Vagina (tissue), 2 donors: ENCODE measurements around the gene RHOV. TPM values are rescaled to one million over a fixed set of nuclear protein-coding genes. Genes with fewer than 3 reads are reported as not detected.

ENCODE experiments used
- DNase-seq, 2 donors: peaks; one replicate each; pipeline ENCODE4 v3.0.0-alpha.2; 2017; ENCODE audit errors: extremely low spot score in 2 of 2
- H3K27ac ChIP-seq: fragments of 200-600 bp; sonication (generic); one replicate; pipeline ENCODE4 v1.5.1; 2019
- H3K27me3 ChIP-seq: fragments of 200-600 bp; sonication (generic); one replicate; pipeline ENCODE4 v1.5.1; 2019
- H3K36me3 ChIP-seq, 2 donors: fragments of 200-600 bp; sonication (generic); one replicate each; pipeline ENCODE4 v1.5.1; 2017 to 2019
- H3K4me1 ChIP-seq: fragments of 200-600 bp; sonication (generic); one replicate; pipeline ENCODE4 v1.5.1; 2019
- H3K4me3 ChIP-seq, 2 donors: fragments of 200-600 bp; sonication (generic); 1 replicate in 1 of 2; 2 replicates in 1 of 2; pipeline ENCODE4 v1.5.1; 2016 to 2019
- H3K9me3 ChIP-seq: fragments of 200-600 bp; sonication (generic); one replicate; pipeline ENCODE4 v1.5.1; 2019
- CTCF ChIP-seq, 3 experiments: fragments of 450-650 bp in 2 of 3; fragments of 200-600 bp in 1 of 3; sonication (generic) in 1 of 3; IDR thresholded peaks; one replicate each; pipeline ENCODE4 v1.5.1; 2017 to 2019; ENCODE audit warnings: antibody characterized with exemption in 3 of 3, mild to moderate bottlenecking in 2 of 3, moderate library complexity in 2 of 3
- POLR2A ChIP-seq, 2 donors: fragments of 450-650 bp; IDR thresholded peaks; one replicate each; pipeline ENCODE4 v1.6.1; 2017; ENCODE audit warnings: antibody characterized with exemption in 2 of 2, mild to moderate bottlenecking in 2 of 2, moderate library complexity in 2 of 2
- POLR2AphosphoS5 ChIP-seq, 2 donors: sonication (generic); formaldehyde crosslinking; IDR thresholded peaks; one replicate each; pipeline ENCODE4 v1.9.0; 2017; ENCODE audit warnings: antibody characterized with exemption in 2 of 2, mild to moderate bottlenecking in 2 of 2, low read depth in 1 of 2; ENCODE audit not compliant: insufficient read depth in 1 of 2
- intact Hi-C: fragments of 100-400 bp; cut with DNase I; formaldehyde crosslinking; loops from one replicate; pipeline ENCODE4 v1.15.1; 2023
- total RNA-seq: library from RNA; depleted of rRNA; stranded (reverse); fragments of >200 nt; gene quantifications from one replicate; pipeline ENCODE4 v1.2.3, GENCODE V29; 2016

RHOV gene
- total RNA-seq, 1 donor from 2014 or later, result 32.9 TPM

GRCh38 chr15:40829115-40829514 is 44.9 kb downstream of the RHOV start:
- Histone ChIP-seq H3K9me3 (no peaks in the 10 kb centered on the region), H3K27ac (no peak overlapping the region), H3K4me3 (no peak overlapping the region), H3K36me3 (no peaks in the 10 kb centered on the region), H3K27me3 (no peaks in the 10 kb centered on the region), H3K4me1 (no peaks in the 10 kb centered on the region)
- intact Hi-C loops, result no loop called here
- DNase-seq, result no peak
- TF ChIP-seq POLR2A (IDR thresholded peaks at IDR 0.05) (no peak), POLR2AphosphoS5 (IDR thresholded peaks at IDR 0.05; ENCODE audit: insufficient read depth in 1 of 2, low read depth in 1 of 2) (no peak), CTCF (IDR thresholded peaks at IDR 0.05) (no peak)

DNA sequence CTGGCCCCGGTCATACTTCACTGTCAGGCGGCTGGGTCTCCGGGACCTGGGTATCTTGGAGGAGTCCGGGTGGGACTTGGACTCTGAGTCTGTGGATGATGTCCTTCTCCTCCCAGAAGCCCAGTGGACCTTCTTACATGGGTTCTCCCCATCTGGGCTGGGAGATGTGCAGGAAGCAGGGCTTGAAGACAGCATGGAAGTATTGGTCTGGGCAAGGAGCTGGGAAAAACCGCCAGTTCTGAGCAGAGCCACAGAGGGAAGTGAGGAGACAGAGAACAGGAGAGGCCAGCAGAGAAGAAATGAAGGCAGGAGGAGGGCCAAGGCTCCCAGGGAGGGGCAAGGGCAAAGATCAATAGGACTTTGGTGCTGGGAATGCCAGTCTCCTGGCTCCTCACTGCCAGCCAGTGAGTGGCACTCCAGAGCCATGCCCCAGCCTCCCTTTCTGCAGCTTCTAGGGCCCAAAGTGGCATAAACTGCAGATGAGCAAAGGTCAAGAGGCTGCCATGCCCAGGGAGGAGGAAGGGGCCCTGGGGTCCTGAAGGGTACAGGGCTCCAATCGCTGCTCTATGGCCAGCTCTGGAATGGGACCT is 45.5 kb downstream of the RHOV start, which contains the start of gene PPP1R14D:
Gene PPP1R14D, minus strand, starts transcription at position 262 of the 590 bp plus-strand sequence. Its CDS starts 67 bp downstream, at position 195.
- Histone ChIP-seq H3K27me3 (no peaks in the 10 kb centered on the region), H3K27ac (no peak within 1 kb of the TSS), H3K9me3 (no peaks in the 10 kb centered on the region), H3K36me3 (no peaks in the 10 kb centered on the region), H3K4me3 (no peak within 1 kb of the TSS), H3K4me1 (no peaks in the 10 kb centered on the region)
- DNase-seq, result no peak
- intact Hi-C loops, result no loop called here
- no peak for TF ChIP-seq CTCF (IDR thresholded peaks at IDR 0.05)
- TF ChIP-seq POLR2A (IDR thresholded peaks at IDR 0.05), result no peak
- TF ChIP-seq POLR2AphosphoS5 (IDR thresholded peaks at IDR 0.05; ENCODE audit: insufficient read depth in 1 of 2, low read depth in 1 of 2), result no peak

- no peak for DNase-seq
- intact Hi-C loops, result no loop called here
- Histone ChIP-seq H3K27me3 (no peaks in the 10 kb centered on the region), H3K36me3 (no peaks in the 10 kb centered on the region), H3K4me3 (no peak overlapping the region), H3K4me1 (no peaks in the 10 kb centered on the region), H3K9me3 (no peaks in the 10 kb centered on the region), H3K27ac (no peak overlapping the region)
- no peak for TF ChIP-seq POLR2AphosphoS5 (IDR thresholded peaks at IDR 0.05; ENCODE audit: insufficient read depth in 1 of 2, low read depth in 1 of 2)
- no peak for TF ChIP-seq CTCF (IDR thresholded peaks at IDR 0.05)
- no peak for TF ChIP-seq POLR2A (IDR thresholded peaks at IDR 0.05)
These were observed 47.5 kb downstream of the RHOV start for GRCh38 chr15:40826423-40827075.

- Histone ChIP-seq H3K4me1 (no peaks in the 10 kb centered on the region), H3K4me3 (no peak overlapping the region), H3K27me3 (no peaks in the 10 kb centered on the region), H3K9me3 (no peaks in the 10 kb centered on the region), H3K36me3 (no peaks in the 10 kb centered on the region), H3K27ac (no peak overlapping the region)
- no peak for DNase-seq
- TF ChIP-seq POLR2AphosphoS5 (IDR thresholded peaks at IDR 0.05; ENCODE audit: insufficient read depth in 1 of 2, low read depth in 1 of 2), result no peak
- no peak for TF ChIP-seq CTCF (IDR thresholded peaks at IDR 0.05)
- TF ChIP-seq POLR2A (IDR thresholded peaks at IDR 0.05), result no peak
- intact Hi-C loops, result no loop called here
These were observed 48.2 kb downstream of the RHOV start for GRCh38 chr15:40825661-40826422.
